HepG2 (cell line): ENCODE data around the gene GTF2H1. TPM values are rescaled to one million over a fixed set of nuclear protein-coding genes. Genes with fewer than 3 reads are reported as not detected.

ENCODE experiments used
- ATAC-seq: fragments of 200-7000 bp; cut with Tn5 transposase; 3 replicates; pipeline ENCODE4 v1.9.1; 2020; ENCODE audit warnings: mild to moderate bottlenecking, moderate library complexity
- BruUV-seq: library from RNA; stranded (reverse); fragments of 400-500 nt; replicated peaks from 2 replicates; lab custom pipeline; 2021; lab: Mats Ljungman, UMichigan
- CTCF ChIA-PET: fragments of 300-600 bp; formaldehyde crosslinking; extraction: SDS; loops from one replicate; lab custom pipeline; 2021; ENCODE audit warnings: low total read pairs, inconsistent platforms, low intra/inter-chr PET ratio; lab: Yijun Ruan, JAX
- POLR2A ChIA-PET: fragments of 350-600 bp; sonication (Branson Sonifier 250); formaldehyde crosslinking; loops from one replicate; lab custom pipeline; 2020; ENCODE audit warnings: antibody characterized with exemption, inconsistent platforms; lab: Yijun Ruan, JAX
- DNase-seq: peaks from one replicate; pipeline ENCODE4 v3.0.0-alpha.2; 2015; ENCODE audit warnings: low spot score
- FAIRE-seq: peaks from 3 replicates; lab custom pipeline; 2011; peaks lifted over from hg19 to GRCh38; lab: Jason Lieb, UNC
- H2AFZ ChIP-seq: one replicate; pipeline ENCODE4 v1.6.1; 2011; ENCODE audit warnings: low read length, inconsistent platforms
- H3K27ac ChIP-seq: fragments of 300-600 bp; 3 replicates; pipeline ENCODE4 v1.8.0; 2011; ENCODE audit warnings: mixed run types, mild to moderate bottlenecking, mixed read lengths, low read length, inconsistent platforms; ENCODE audit not compliant: insufficient read depth; ENCODE audit errors: extremely low read length
- H3K27me3 ChIP-seq, 2 experiments: fragments of 200-600 bp in 1 of 2; 2 replicates in 1 of 2; 3 replicates in 1 of 2; pipeline versions ENCODE4 v1.6.0 to v1.8.0; 2011; ENCODE audit warnings: low read length in 2 of 2, mild to moderate bottlenecking in 2 of 2, moderate library complexity in 2 of 2, inconsistent platforms in 1 of 2; ENCODE audit not compliant: insufficient read depth in 2 of 2, control insufficient read depth in 1 of 2
- H3K36me3 ChIP-seq, 2 experiments: fragments of 200-600 bp in 1 of 2; replicated peaks in 1 of 2; 2 replicates in 1 of 2; 3 replicates in 1 of 2; pipeline versions ENCODE4 v1.5.1 to v1.8.0; 2011; ENCODE audit warnings: low read length in 2 of 2, inconsistent platforms in 1 of 2; ENCODE audit not compliant: insufficient read depth in 2 of 2, control insufficient read depth in 1 of 2
- H3K4me1 ChIP-seq: 2 replicates; pipeline ENCODE4 v1.5.1; 2012; ENCODE audit warnings: low read length, inconsistent platforms; ENCODE audit not compliant: insufficient read depth
- H3K4me2 ChIP-seq: 2 replicates; pipeline ENCODE4 v1.6.0; 2011; ENCODE audit warnings: low read depth, low read length, inconsistent platforms
- H3K4me3 ChIP-seq, 3 experiments: fragments of 200-600 bp in 1 of 3; sonication (generic), shearing (Covaris generic) in 1 of 3; replicated peaks in 1 of 3; 2 replicates each; pipeline ENCODE4 v1.5.1; 2011 to 2016; ENCODE audit warnings: low read length in 3 of 3, inconsistent platforms in 2 of 3, low read depth in 2 of 3, mild to moderate bottlenecking in 2 of 3, control low read depth in 1 of 3, mixed read lengths in 1 of 3; ENCODE audit not compliant: insufficient read depth in 1 of 3
- H3K79me2 ChIP-seq: one replicate; pipeline ENCODE4 v1.6.1; 2011; ENCODE audit warnings: low read length, inconsistent platforms; ENCODE audit not compliant: insufficient read depth
- H3K9ac ChIP-seq: 2 replicates; pipeline ENCODE4 v1.6.0; 2011; ENCODE audit warnings: mild to moderate bottlenecking, low read depth, low read length, inconsistent platforms; ENCODE audit not compliant: insufficient read depth
- H3K9me3 ChIP-seq: 2 replicates; pipeline ENCODE4 v1.5.1; 2012; ENCODE audit warnings: mild to moderate bottlenecking, low read length
- H4K20me1 ChIP-seq: 2 replicates; pipeline ENCODE4 v1.6.0; 2011; ENCODE audit warnings: inconsistent platforms, mild to moderate bottlenecking, low read length, moderate library complexity; ENCODE audit not compliant: insufficient read depth
- BORCS8-MEF2B ChIP-seq: sonication (generic); formaldehyde crosslinking; IDR thresholded peaks from 2 replicates; pipeline ENCODE4 v1.8.0; 2022; ENCODE audit warnings: mild to moderate bottlenecking, missing genetic modification reagents
- CBX5 ChIP-seq: sonication (generic); formaldehyde crosslinking; IDR thresholded peaks from 2 replicates; pipeline ENCODE4 v1.4.0; 2020; ENCODE audit warnings: missing genetic modification reagents, borderline replicate concordance
- SATB2 ChIP-seq: sonication (generic); formaldehyde crosslinking; IDR thresholded peaks from 2 replicates; pipeline ENCODE4 v1.5.0; 2020; ENCODE audit warnings: missing genetic modification reagents
- ZNF556 ChIP-seq: sonication (generic); formaldehyde crosslinking; IDR thresholded peaks from 2 replicates; pipeline ENCODE4 v1.4.0; 2020; ENCODE audit warnings: mild to moderate bottlenecking, missing genetic modification reagents, borderline replicate concordance
- ZNF720 ChIP-seq: sonication (generic); formaldehyde crosslinking; IDR thresholded peaks from 2 replicates; pipeline ENCODE4 v1.4.0; 2020; ENCODE audit warnings: missing genetic modification reagents
- ZNF749 ChIP-seq: sonication (generic); formaldehyde crosslinking; IDR thresholded peaks from 2 replicates; pipeline ENCODE4 v1.8.0; 2022; ENCODE audit warnings: mild to moderate bottlenecking, missing genetic modification reagents, moderate library complexity, borderline replicate concordance
- ZSCAN20 ChIP-seq: sonication (generic); formaldehyde crosslinking; IDR thresholded peaks from 2 replicates; pipeline ENCODE4 v1.4.0; 2020; ENCODE audit warnings: missing genetic modification reagents, mild to moderate bottlenecking, borderline replicate concordance
- WGBS: methylation state at CpG from one replicate; pipeline ENCODE4 v1.1.6; 2017; ENCODE audit warnings: low lambda C conversion rate; 5-methylcytosine and 5-hydroxymethylcytosine counted together
- in situ Hi-C: cut with HindIII; loops from 2 replicates; pipeline ENCODE4 v1.10.0; 2017; ENCODE audit warnings: low pct_unique_long_range_greater_than_20kb; ENCODE audit not compliant: extremely low pct_ligation_motif_present
- intact Hi-C: fragments of 100-400 bp; cut with micrococcal nuclease; formaldehyde crosslinking; loops from one replicate; pipeline ENCODE4 v1.10.0; 2022; ENCODE audit not compliant: unreplicated experiment
- polyA plus RNA-seq, 8 experiments: library from polyadenylated mRNA; depleted of rRNA in 3 of 8; stranded (reverse) in 7 of 8; unstranded in 1 of 8; fragments of >200 nt; fragmentation: Illumina TruSeq in 4 of 8; extraction: Trizol in 4 of 8; gene quantifications; 2 replicates each; pipeline versions ENCODE4 v1.2.1 to v1.2.3, GENCODE V29; 2011 to 2016; ENCODE audit warnings: low read depth in 4 of 8, missing spikeins in 1 of 8, mixed read lengths in 1 of 8; ENCODE audit not compliant: insufficient read depth in 1 of 8
- total RNA-seq, 5 experiments: library from RNA; depleted of rRNA; stranded (reverse); fragments of >200 nt; fragmentation: Illumina TruSeq; extraction: Trizol; gene quantifications; 2 replicates each; pipeline ENCODE4 v1.2.3, GENCODE V29; 2016; ENCODE audit warnings: low read depth in 1 of 5
- TF ChIP-seq, protein P1 (sequence below): sonication (generic); formaldehyde crosslinking; IDR thresholded peaks from 2 replicates; pipeline ENCODE4 v1.4.0; 2020; ENCODE audit warnings: missing genetic modification reagents
- TF ChIP-seq, protein P2 (sequence below): sonication (generic); formaldehyde crosslinking; IDR thresholded peaks from 2 replicates; pipeline ENCODE4 v1.8.0; 2022; ENCODE audit warnings: mild to moderate bottlenecking, missing genetic modification reagents, moderate library complexity

GTF2H1 gene
- total and polyA plus RNA-seq, 2 of the 13 experiments (the other 11 are each of a cell fraction or from before 2014, with no cell fraction given) = 15.7 to 51.4 TPM

DNA sequence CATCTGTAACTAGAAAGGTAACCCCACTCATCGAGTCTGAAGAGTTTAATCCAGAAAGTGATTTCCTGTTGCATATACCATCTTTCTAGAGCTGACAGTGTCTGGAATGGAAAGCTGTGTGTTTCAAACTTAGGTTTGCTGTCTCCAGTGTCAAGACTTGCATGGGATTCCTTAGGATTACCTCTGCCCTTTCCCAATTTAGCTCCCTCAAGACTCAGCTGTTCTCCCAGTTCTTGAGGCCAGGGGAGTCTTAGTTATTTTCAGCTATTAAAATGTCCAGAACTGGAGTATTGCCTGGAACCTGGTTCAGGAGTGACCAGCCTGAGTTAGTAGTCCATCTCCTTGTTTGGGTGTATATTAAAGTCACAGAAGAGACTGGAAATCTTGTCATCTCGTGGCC is 47.0 kb downstream of the GTF2H1 start:
- in situ Hi-C loops = no loop called here
- CTCF ChIA-PET = no interaction called here
- 82% methylated on average over 2 of the region's 2 CpGs for WGBS
- FAIRE-seq = no peak
- TF ChIP-seq ZNF720 (CRISPR knock-in tag) (no peak), ZNF749 (CRISPR knock-in tag) (no peak), BORCS8-MEF2B (CRISPR knock-in tag) (no peak), CBX5 (CRISPR knock-in tag) (no peak), ZNF556 (no peak), ZSCAN20 (CRISPR knock-in tag) (no peak), SATB2 (CRISPR knock-in tag) (no peak)
- TF ChIP-seq, all 625 proteins: peak for 0
- no peak for ATAC-seq
- no peak for DNase-seq
- no peaks in the 10 kb centered on the region for H3K79me2 ChIP-seq
- no peaks in the 10 kb centered on the region for H3K27me3 ChIP-seq
- peaks cover 6 to 18% of the 10 kb centered on the region in 2 experiments; a peak in 4 of 5 replicates for H3K36me3 ChIP-seq
- BruUV-seq = no TSS peak
- POLR2A ChIA-PET = interaction anchor here (2.1 to 2.7 kb wide), 2 partner anchors 15 to 25 kb away, joined by 4 to 6 read pairs; partner anchors contain the start of gene LDHA
- no peak overlapping the region for H2AFZ ChIP-seq
- no peaks in the 10 kb centered on the region for H3K9me3 ChIP-seq
- H3K9ac ChIP-seq = no peak overlapping the region
- H3K4me1 ChIP-seq = peaks cover 12% of the 10 kb centered on the region; the same call in 1 of the 2 replicates
- H3K27ac ChIP-seq = no peak overlapping the region
- H3K4me3 ChIP-seq = no peak overlapping the region
- intact Hi-C loops = no loop called here
- H4K20me1 ChIP-seq = no peaks in the 10 kb centered on the region
- no peak overlapping the region for H3K4me2 ChIP-seq

DNA sequence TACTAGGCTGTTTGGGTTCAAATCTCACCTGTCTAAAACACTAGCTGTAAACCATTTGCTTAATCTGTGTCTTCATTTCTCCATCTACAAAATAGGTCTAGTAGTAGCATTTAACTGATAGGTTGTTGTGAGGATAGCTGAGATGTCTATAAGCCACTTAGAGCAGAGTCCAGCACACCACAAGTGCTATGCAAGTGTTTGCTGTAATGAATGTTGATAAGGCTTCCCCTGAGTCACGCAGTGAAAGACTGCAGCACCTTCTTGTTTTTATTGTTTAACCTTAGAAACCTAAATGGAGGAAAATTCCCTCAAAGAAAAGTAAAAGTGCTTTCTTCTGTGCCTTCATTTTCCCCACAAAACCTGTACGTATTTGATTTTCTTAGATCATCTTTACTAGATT is 48.9 kb downstream of the GTF2H1 start:
- Histone ChIP-seq H3K9me3 (no peaks in the 10 kb centered on the region), H3K27ac (no peak overlapping the region), H4K20me1 (no peaks in the 10 kb centered on the region), H3K36me3 (peaks cover 0 to 5% of the 10 kb centered on the region in 2 experiments; a peak in 1 of 5 replicates), H3K4me2 (no peak overlapping the region), H3K79me2 (no peaks in the 10 kb centered on the region), H3K9ac (no peak overlapping the region), H3K27me3 (no peaks in the 10 kb centered on the region), H2AFZ (no peak overlapping the region), H3K4me3 (no peak overlapping the region), H3K4me1 (peaks cover 12% of the 10 kb centered on the region; the same call in 1 of the 2 replicates)
- ATAC-seq (no peak; the same call in 2 of the 3 replicates), DNase-seq (no peak), FAIRE-seq (no peak)
- no TSS peak for BruUV-seq
- ChIA-PET POLR2A (interaction anchor here (0.6 to 0.9 kb wide), 2 partner anchors 12 to 23 kb away, joined by 3 read pairs; partner anchors contain the start of gene LDHA), CTCF (no interaction called here)
- WGBS = 96% methylated on average over 2 of the region's 2 CpGs
- in situ Hi-C loops (no loop called here), intact Hi-C loops (no loop called here)
- TF ChIP-seq, protein P1, sequence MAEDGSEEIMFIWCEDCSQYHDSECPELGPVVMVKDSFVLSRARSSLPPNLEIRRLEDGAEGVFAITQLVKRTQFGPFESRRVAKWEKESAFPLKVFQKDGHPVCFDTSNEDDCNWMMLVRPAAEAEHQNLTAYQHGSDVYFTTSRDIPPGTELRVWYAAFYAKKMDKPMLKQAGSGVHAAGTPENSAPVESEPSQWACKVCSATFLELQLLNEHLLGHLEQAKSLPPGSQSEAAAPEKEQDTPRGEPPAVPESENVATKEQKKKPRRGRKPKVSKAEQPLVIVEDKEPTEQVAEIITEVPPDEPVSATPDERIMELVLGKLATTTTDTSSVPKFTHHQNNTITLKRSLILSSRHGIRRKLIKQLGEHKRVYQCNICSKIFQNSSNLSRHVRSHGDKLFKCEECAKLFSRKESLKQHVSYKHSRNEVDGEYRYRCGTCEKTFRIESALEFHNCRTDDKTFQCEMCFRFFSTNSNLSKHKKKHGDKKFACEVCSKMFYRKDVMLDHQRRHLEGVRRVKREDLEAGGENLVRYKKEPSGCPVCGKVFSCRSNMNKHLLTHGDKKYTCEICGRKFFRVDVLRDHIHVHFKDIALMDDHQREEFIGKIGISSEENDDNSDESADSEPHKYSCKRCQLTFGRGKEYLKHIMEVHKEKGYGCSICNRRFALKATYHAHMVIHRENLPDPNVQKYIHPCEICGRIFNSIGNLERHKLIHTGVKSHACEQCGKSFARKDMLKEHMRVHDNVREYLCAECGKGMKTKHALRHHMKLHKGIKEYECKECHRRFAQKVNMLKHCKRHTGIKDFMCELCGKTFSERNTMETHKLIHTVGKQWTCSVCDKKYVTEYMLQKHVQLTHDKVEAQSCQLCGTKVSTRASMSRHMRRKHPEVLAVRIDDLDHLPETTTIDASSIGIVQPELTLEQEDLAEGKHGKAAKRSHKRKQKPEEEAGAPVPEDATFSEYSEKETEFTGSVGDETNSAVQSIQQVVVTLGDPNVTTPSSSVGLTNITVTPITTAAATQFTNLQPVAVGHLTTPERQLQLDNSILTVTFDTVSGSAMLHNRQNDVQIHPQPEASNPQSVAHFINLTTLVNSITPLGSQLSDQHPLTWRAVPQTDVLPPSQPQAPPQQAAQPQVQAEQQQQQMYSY = no peak
- TF ChIP-seq, protein P2, sequence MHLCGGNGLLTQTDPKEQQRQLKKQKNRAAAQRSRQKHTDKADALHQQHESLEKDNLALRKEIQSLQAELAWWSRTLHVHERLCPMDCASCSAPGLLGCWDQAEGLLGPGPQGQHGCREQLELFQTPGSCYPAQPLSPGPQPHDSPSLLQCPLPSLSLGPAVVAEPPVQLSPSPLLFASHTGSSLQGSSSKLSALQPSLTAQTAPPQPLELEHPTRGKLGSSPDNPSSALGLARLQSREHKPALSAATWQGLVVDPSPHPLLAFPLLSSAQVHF (CRISPR knock-in tag) = no peak
